Lower leg skin (tissue), 3 donors: ENCODE results near the gene PAK5.

Source experiments
- CTCF ChIP-seq, 3 donors: fragments of 450-650 bp; IDR thresholded peaks; one replicate each; pipeline ENCODE4 v1.5.1; 2016; ENCODE audit warnings: antibody characterized with exemption in 3 of 3, mild to moderate bottlenecking in 3 of 3, moderate library complexity in 2 of 3
- POLR2A ChIP-seq, 2 donors: fragments of 450-650 bp; IDR thresholded peaks; one replicate each; pipeline ENCODE4 v1.6.1; 2016 to 2017; ENCODE audit warnings: antibody characterized with exemption in 2 of 2, mild to moderate bottlenecking in 1 of 2, moderate library complexity in 1 of 2

GRCh38 chr20:9810738-9811137 is 28.1 kb downstream of the PAK5 start:
- TF ChIP-seq POLR2A (IDR thresholded peaks at IDR 0.05) (no peak), CTCF (IDR thresholded peaks at IDR 0.05) (no peak)
